GM23338 (cell line): ENCODE results near the gene FARP1. TPM values are rescaled to one million over a fixed set of nuclear protein-coding genes. Genes with fewer than 3 reads are reported as not detected.

Experiments used
- ATAC-seq: fragments of 200-7000 bp; cut with Tn5 transposase; 3 replicates; pipeline ENCODE4 v1.9.1; 2020
- DNase-seq: peaks from one replicate; pipeline ENCODE4 v3.0.0-alpha.2; 2015; ENCODE audit warnings: low spot score
- H2AFZ ChIP-seq: fragments of 200-600 bp; sonication (generic); 2 replicates; pipeline ENCODE4 v1.8.0; 2016; ENCODE audit warnings: antibody characterized with exemption, mild to moderate bottlenecking, moderate library complexity
- H3F3A ChIP-seq: fragments of 200-600 bp; sonication (generic); replicated peaks from 2 replicates; pipeline ENCODE4 v1.8.0; 2017; ENCODE audit warnings: antibody characterized with exemption, mixed run types, low read depth
- H3K27ac ChIP-seq: fragments of 200-600 bp; sonication (generic); 2 replicates; pipeline ENCODE4 v1.6.1; 2016; ENCODE audit warnings: low read depth
- H3K27me3 ChIP-seq: fragments of 200-600 bp; sonication (generic); 2 replicates; pipeline ENCODE4 v1.8.0; 2016; ENCODE audit warnings: mild to moderate bottlenecking, mixed run types, moderate library complexity; ENCODE audit not compliant: insufficient read depth
- H3K36me3 ChIP-seq: fragments of 200-600 bp; sonication (generic); 2 replicates; pipeline ENCODE4 v1.8.0; 2016; ENCODE audit warnings: mild to moderate bottlenecking; ENCODE audit not compliant: insufficient read depth
- H3K4me1 ChIP-seq: fragments of 200-600 bp; sonication (generic); 2 replicates; pipeline ENCODE4 v1.8.0; 2016; ENCODE audit warnings: mild to moderate bottlenecking, moderate library complexity; ENCODE audit not compliant: insufficient read depth
- H3K4me2 ChIP-seq: fragments of 200-600 bp; sonication (generic); 2 replicates; pipeline ENCODE4 v1.7.1; 2017; ENCODE audit warnings: mixed run types
- H3K4me3 ChIP-seq: fragments of 200-600 bp; sonication (generic); 2 replicates; pipeline ENCODE4 v1.6.1; 2016; ENCODE audit warnings: mixed run types
- H3K79me2 ChIP-seq: fragments of 200-600 bp; sonication (generic); replicated peaks from 2 replicates; pipeline ENCODE4 v1.8.0; 2017; ENCODE audit warnings: mild to moderate bottlenecking; ENCODE audit not compliant: insufficient read depth
- H3K9me2 ChIP-seq: fragments of 200-600 bp; sonication (generic); 2 replicates; pipeline ENCODE4 v1.8.0; 2017; ENCODE audit not compliant: insufficient read depth
- H4K20me1 ChIP-seq: fragments of 200-600 bp; sonication (generic); replicated peaks from 2 replicates; pipeline ENCODE4 v1.8.0; 2017; ENCODE audit warnings: mild to moderate bottlenecking; ENCODE audit not compliant: insufficient read depth
- H3K27ac Mint-ChIP-seq: 2 replicates; pipeline ENCODE4 v1.8.0; 2020; ENCODE audit warnings: inconsistent platforms, mild to moderate bottlenecking, moderate library complexity, mixed read lengths
- H3K27me3 Mint-ChIP-seq: 3 replicates; pipeline ENCODE4 v1.8.0; 2022; ENCODE audit warnings: low read depth, mild to moderate bottlenecking, moderate library complexity, mixed read lengths, inconsistent platforms; ENCODE audit not compliant: insufficient read depth, poor library complexity
- H3K36me3 Mint-ChIP-seq: 3 replicates; pipeline ENCODE4 v1.8.0; 2021; ENCODE audit warnings: low read depth, mild to moderate bottlenecking, inconsistent platforms, moderate library complexity, mixed read lengths
- H3K4me1 Mint-ChIP-seq: 3 replicates; pipeline ENCODE4 v1.8.0; 2020; ENCODE audit warnings: mild to moderate bottlenecking, inconsistent platforms, mixed read lengths
- H3K4me3 Mint-ChIP-seq: 3 replicates; pipeline ENCODE4 v1.8.0; 2021; ENCODE audit warnings: moderate library complexity, mild to moderate bottlenecking, inconsistent platforms, mixed read lengths
- H3K9me3 Mint-ChIP-seq: 3 replicates; pipeline ENCODE4 v1.8.0; 2020; ENCODE audit warnings: moderate library complexity, mild to moderate bottlenecking, inconsistent platforms, mixed read lengths
- CREB1 ChIP-seq: fragments of 250-450 bp; sonication (Bioruptor Pico); IDR thresholded peaks from 2 replicates; pipeline ENCODE4 v1.5.0; 2020; ENCODE audit warnings: low read depth, mild to moderate bottlenecking, moderate library complexity
- EZH2 ChIP-seq: fragments of 200-600 bp; sonication (generic); IDR thresholded peaks from one replicate; pipeline ENCODE4 v1.8.0; 2017; ENCODE audit warnings: antibody characterized with exemption, mild to moderate bottlenecking, low read depth; ENCODE audit not compliant: unreplicated experiment
- EZH2phosphoT487 ChIP-seq: fragments of 200-600 bp; sonication (generic); IDR thresholded peaks from one replicate; pipeline ENCODE4 v1.8.1; 2018; ENCODE audit warnings: antibody characterized with exemption; ENCODE audit not compliant: unreplicated experiment
- JUNB ChIP-seq: IDR thresholded peaks from one replicate; pipeline ENCODE4 v1.6.1; 2016; ENCODE audit warnings: antibody characterized with exemption; ENCODE audit not compliant: unreplicated experiment
- NANOG ChIP-seq: IDR thresholded peaks from 2 replicates; pipeline ENCODE4 v1.6.1; 2016; ENCODE audit warnings: antibody characterized with exemption, borderline replicate concordance
- POLR2AphosphoS5 ChIP-seq: IDR thresholded peaks from 2 replicates; pipeline ENCODE4 v1.6.1; 2016; ENCODE audit warnings: antibody characterized with exemption, low read depth
- REST ChIP-seq: IDR thresholded peaks from one replicate; pipeline ENCODE4 v1.6.1; 2018; ENCODE audit warnings: antibody characterized with exemption; ENCODE audit not compliant: unreplicated experiment
- STAT1 ChIP-seq: IDR thresholded peaks from one replicate; pipeline ENCODE4 v1.6.1; 2016; ENCODE audit warnings: antibody characterized with exemption; ENCODE audit not compliant: unreplicated experiment
- ZNF114 ChIP-seq: fragments of 250-450 bp; sonication (Bioruptor Pico); IDR thresholded peaks from 2 replicates; pipeline ENCODE4 v1.5.0; 2020; ENCODE audit warnings: mild to moderate bottlenecking, moderate library complexity
- ZNF331 ChIP-seq: fragments of 250-450 bp; sonication (Bioruptor Pico); IDR thresholded peaks from 2 replicates; pipeline ENCODE4 v1.5.0; 2020; ENCODE audit warnings: low read depth, mild to moderate bottlenecking, moderate library complexity
- polyA plus RNA-seq: library from polyadenylated mRNA; unstranded; fragments of >200 nt; fragmentation: Nextera tagmentation; extraction: Ambion mirVana; gene quantifications from 2 replicates; pipeline ENCODE4 v1.2.1, GENCODE V29; 2016
- total RNA-seq: library from RNA; depleted of rRNA; stranded (reverse); fragments of >200 nt; shearing (Covaris generic); gene quantifications from 2 replicates; pipeline ENCODE4 v1.2.3, GENCODE V29; 2014
- TF ChIP-seq, protein P1 (sequence below), 2 experiments: fragments of 200-600 bp in 1 of 2; sonication (generic) in 1 of 2; conservative IDR thresholded peaks; 2 replicates each; pipeline versions ENCODE4 v1.5.1 to v1.6.1; 2016 to 2017; ENCODE audit warnings: antibody characterized with exemption in 2 of 2, low read depth in 2 of 2, mild to moderate bottlenecking in 2 of 2, moderate library complexity in 1 of 2

The FARP1 gene
- total and polyA plus RNA-seq, 2 experiments from 2014 or later: 53.6 to 82.5 TPM

GRCh38 chr13:98305670-98306069 is 162.8 kb downstream of the FARP1 start (continued):
- TF ChIP-seq, protein P1, sequence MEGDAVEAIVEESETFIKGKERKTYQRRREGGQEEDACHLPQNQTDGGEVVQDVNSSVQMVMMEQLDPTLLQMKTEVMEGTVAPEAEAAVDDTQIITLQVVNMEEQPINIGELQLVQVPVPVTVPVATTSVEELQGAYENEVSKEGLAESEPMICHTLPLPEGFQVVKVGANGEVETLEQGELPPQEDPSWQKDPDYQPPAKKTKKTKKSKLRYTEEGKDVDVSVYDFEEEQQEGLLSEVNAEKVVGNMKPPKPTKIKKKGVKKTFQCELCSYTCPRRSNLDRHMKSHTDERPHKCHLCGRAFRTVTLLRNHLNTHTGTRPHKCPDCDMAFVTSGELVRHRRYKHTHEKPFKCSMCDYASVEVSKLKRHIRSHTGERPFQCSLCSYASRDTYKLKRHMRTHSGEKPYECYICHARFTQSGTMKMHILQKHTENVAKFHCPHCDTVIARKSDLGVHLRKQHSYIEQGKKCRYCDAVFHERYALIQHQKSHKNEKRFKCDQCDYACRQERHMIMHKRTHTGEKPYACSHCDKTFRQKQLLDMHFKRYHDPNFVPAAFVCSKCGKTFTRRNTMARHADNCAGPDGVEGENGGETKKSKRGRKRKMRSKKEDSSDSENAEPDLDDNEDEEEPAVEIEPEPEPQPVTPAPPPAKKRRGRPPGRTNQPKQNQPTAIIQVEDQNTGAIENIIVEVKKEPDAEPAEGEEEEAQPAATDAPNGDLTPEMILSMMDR (conservative IDR thresholded peaks at IDR 0.05; ENCODE audit: low read depth in 2 of 2): no peak
- no peak for TF ChIP-seq JUNB
- TF ChIP-seq CREB1 (CRISPR knock-in tag): no peak
- TF ChIP-seq ZNF331 (CRISPR knock-in tag): no peak
- TF ChIP-seq POLR2AphosphoS5: no peak

GRCh38 chr13:98307463-98308085 is 164.7 kb downstream of the FARP1 start:
- DNase-seq (no peak), ATAC-seq (peak; percentile 17; the same call in 2 of the 3 replicates)
- H3K4me2 ChIP-seq: peak overlapping the region; percentile 20; the same call in 1 of the 2 replicates
- H3K27me3 ChIP-seq: no peaks in the 10 kb centered on the region
- H3K36me3 ChIP-seq: no peaks in the 10 kb centered on the region
- H3K79me2 ChIP-seq: peaks cover 58% of the 10 kb centered on the region
- H4K20me1 ChIP-seq: no peaks in the 10 kb centered on the region; the same call in 1 of the 2 replicates
- H3K27me3 Mint-ChIP-seq: peaks cover 8% of the 10 kb centered on the region
- peaks cover 8% of the 10 kb centered on the region; the same call in 2 of the 3 replicates for H3K36me3 Mint-ChIP-seq
- H2AFZ ChIP-seq: no peak overlapping the region
- no peak overlapping the region for H3K4me3 ChIP-seq
- H3K27ac ChIP-seq: peak overlapping the region; percentile 89; the same call in 1 of the 2 replicates
- no peak overlapping the region for H3K4me3 Mint-ChIP-seq
- no peaks in the 10 kb centered on the region for H3K9me3 Mint-ChIP-seq
- H3F3A ChIP-seq: 0 out of 2 replicates have a peak, but pooled peaks cover 2% of the 10 kb centered on the region
- peaks cover 26% of the 10 kb centered on the region for H3K4me1 Mint-ChIP-seq
- TF ChIP-seq ZNF331 (CRISPR knock-in tag): no peak
- TF ChIP-seq JUNB: no peak
- no peak for TF ChIP-seq ZNF114
- no peak for TF ChIP-seq REST
- no peak for TF ChIP-seq STAT1
- TF ChIP-seq NANOG: no peak
- no peak for TF ChIP-seq CREB1 (CRISPR knock-in tag)
- TF ChIP-seq EZH2phosphoT487: no peak
- no peak for TF ChIP-seq EZH2
- H3K4me1 ChIP-seq: peaks cover 14% of the 10 kb centered on the region
- H3K27ac Mint-ChIP-seq: peak overlapping the region; percentile 31
- H3K9me2 ChIP-seq: no peaks in the 10 kb centered on the region
